ENCODE results near the gene PTPRN2. TPM values are rescaled to one million over a fixed set of nuclear protein-coding genes. Genes with fewer than 3 reads are reported as not detected.
"Not testable (repeated sequence)": the region's sequence is repeated elsewhere in the genome, so short reads cannot be mapped to it uniquely, and the experiment has no call there.

PTPRN2 gene
- total RNA-seq, 1 experiment from 2014 or later = 0.16 TPM

DNA sequence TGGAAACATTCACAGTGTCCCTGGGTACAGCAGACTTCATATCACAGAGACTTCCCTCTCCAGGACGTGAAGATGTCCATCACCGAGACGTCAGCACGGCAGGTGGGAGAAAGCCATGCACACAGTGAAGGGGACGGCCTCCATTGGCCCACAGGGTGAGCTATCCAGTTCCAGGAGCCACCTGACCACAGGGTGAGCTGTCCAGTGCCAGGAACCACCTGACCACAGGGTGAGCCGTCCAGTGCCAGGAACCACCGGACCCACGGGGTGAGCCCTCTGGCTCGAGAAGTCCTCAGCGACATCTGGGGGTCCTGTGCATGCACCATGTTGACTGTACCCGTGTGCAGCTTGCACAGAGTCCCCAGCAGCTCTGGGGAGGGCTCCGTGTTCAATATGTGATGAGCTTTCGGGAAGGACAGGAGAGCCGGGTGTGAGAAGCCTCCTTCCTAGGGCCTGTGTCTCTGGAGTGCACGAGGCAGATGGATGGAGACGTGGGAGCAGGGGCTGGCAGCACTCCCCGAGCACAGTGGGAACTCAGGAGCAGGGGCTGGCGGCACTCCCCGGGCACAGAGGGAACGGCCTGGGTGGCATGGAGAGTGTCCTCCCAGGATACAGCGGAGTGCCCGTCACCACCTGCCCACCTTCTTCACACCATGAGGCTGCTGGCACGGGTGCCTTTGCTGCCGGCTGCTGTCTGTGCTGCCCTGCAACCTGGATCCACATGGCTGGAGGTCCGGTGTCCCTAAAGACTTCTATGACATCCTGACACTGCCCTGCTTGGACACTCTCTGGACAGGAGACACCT is 634.6 kb downstream of the PTPRN2 start:
- in situ Hi-C loops (cut with HindIII; ENCODE audit: low pct_unique_long_range_greater_than_20kb, low sequenced_read_pairs) = no loop called here
- no peak for DNase-seq (ENCODE audit: low read depth, low spot score)

DNA sequence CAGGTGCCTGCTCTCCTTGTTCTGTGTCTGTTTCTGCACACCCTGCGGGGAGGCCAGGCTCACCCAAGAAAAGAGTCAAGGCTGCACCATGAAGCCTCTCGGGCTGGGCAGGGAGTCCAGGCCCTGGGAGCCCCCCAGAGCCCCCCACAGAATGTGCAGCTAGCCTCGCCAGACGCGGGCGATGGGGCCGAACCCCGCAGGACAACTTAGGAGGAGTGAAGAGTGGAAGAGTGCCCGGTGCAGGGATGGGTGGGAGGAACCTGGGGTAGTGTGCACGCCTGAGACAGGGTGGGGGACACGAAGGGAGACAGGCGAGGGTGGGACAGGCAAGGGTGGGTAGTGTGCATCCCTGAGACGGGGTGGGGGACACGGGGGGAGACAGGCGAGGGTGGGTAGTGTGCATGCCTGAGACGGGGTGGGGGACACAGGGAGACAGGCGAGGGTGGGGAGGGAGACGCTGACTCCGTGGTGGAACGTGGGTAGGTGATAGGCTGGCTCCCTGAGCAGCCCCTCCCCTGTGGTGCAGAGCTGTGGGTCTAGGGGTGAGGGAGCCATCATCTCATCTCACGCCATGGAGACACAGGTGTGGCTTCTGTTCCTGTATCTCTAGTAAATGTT is 635.5 kb downstream of the PTPRN2 start:
- DNase-seq (ENCODE audit: low read depth, low spot score) = no peak
- in situ Hi-C loops (cut with HindIII; ENCODE audit: low pct_unique_long_range_greater_than_20kb, low sequenced_read_pairs) = no loop called here

DNA sequence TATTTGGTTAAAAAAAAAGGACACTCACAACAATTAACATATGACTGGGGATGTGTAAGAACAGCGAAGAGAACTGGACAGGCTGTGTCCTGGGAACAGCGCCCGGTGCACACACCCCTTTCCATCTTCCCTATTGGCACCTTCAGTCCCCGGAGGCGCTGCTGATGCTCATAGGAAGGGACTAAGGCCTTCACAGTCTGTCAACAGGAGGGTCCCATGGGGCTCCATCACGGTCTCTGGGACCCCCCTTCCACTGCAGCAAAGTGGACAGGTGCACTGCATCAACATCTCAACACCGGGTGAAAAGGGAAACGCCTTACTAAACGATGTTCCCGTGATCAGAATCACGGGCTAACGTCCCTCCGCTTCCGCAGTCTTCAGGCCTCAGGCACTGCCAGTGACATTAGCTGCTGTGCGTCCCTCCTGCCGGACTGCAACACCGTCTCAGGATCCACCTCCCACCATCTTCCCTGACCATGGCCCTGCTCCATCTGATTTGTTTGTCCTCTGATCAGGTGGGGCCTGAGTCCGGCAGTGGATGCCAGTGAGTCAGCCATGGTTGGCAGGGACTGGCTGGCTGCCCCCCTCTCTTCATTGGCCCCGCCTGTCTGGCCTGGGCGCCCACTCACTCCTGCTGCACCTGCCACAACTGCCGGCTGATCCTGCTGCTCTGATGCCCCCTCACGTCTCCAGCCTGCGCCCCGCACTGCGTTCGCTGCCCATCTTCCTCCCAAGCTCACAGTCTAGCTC is 636.1 kb downstream of the PTPRN2 start:
- no peak for DNase-seq (ENCODE audit: low read depth, low spot score)
- in situ Hi-C loops (cut with HindIII; ENCODE audit: low pct_unique_long_range_greater_than_20kb, low sequenced_read_pairs) = no loop called here

DNA sequence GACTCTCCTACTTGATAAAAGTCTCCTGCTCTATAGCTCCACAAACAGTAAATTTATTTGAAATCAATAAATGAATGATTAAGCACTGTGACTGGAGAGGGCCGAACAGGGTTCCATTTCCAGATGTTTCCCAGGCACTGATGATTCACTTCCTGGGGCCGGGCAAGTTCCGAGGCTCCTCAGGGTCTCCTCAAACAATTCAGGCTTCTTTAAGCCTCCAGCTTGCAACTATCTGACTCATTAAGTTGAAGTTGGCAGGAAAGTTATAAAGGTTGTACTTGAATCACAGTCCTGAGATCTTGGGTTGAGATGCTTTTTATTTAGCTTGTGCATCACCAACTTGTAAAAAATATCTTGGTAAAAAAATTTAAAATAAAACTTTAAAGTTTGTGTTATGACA is 637.9 kb downstream of the PTPRN2 start:
- in situ Hi-C loops (cut with HindIII; ENCODE audit: low pct_unique_long_range_greater_than_20kb, low sequenced_read_pairs) = no loop called here
- DNase-seq (ENCODE audit: low read depth, low spot score) = no peak

DNA sequence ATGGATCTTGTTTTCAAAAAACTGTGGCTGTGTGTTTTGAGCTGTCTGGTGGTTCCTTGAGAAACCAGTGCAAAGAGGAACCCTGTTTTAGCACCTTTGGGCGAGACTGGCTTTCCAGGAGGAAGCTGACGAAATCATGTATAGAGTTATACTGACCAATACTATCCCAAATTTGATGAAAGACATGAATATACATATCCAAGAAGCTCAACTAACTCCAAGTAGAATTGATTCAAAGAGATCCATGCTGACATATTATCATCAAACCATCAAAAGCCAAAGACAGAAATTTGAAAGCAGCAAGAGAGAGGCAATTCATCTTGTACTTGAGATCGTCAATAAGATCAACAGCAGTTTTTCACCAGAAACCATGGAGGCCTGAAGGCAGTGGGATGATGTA is 640.1 kb downstream of the PTPRN2 start:
- in situ Hi-C loops (cut with HindIII; ENCODE audit: low pct_unique_long_range_greater_than_20kb, low sequenced_read_pairs) = no loop called here
- no peak for DNase-seq (ENCODE audit: low read depth, low spot score)

DNA sequence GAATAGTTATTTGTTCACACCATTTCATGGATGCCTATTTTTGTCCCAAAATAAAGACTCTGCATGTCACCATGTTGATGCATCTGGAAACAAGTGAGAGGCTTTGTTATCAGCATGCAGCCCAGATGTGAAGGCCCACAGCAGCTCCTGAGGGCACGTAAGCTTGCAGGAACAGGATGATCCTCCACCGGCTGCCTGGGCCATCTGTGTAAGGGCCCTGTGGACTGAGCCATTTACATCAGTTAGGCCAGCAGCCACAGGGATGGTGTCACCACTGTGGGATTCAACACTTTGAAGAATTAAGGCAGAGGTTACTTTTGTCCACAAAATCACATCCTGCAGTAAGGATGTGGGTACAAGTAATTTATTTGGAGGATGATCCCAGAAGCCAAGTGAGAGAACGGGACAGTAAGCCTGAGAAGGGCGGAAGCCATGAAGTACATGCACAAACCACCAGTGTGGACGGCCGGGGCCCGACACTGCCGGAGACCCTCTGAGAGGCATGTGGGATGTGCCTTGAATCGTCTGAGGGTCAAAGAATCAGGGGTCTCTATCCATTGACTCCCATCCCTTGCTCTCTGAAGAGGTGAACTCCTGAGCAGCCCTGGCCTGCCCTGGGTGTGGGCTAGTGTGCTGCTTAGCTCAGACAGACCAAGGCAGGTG is 641.1 kb downstream of the PTPRN2 start:
- no peak for DNase-seq (ENCODE audit: low read depth, low spot score)

DNA sequence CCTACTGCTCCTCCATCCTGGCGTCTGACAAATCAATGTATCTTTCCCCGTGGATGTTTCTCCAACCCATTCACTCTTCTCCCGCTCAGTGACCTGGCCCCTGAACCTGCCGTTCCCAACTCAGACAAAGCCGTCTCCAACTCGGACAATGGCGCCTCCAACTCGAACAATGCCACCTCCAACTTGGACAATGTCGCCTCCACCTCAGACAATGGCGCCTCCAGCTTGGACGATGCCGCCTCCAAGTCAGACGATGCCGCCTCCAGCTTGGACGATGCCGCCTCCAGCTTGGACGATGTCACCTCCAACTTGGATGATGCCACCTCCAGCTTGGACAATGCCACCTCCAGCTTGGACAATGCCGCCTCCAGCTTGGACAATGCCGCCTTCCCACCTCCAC is 642.2 kb downstream of the PTPRN2 start:
- in situ Hi-C loops (cut with HindIII; ENCODE audit: low pct_unique_long_range_greater_than_20kb, low sequenced_read_pairs) = no loop called here
- DNase-seq (ENCODE audit: low read depth, low spot score) = no peak

More for the DNA sequence above, 641.1 kb downstream of the PTPRN2 start:
- in situ Hi-C loops (cut with HindIII; ENCODE audit: low pct_unique_long_range_greater_than_20kb, low sequenced_read_pairs) = no loop called here

DNA sequence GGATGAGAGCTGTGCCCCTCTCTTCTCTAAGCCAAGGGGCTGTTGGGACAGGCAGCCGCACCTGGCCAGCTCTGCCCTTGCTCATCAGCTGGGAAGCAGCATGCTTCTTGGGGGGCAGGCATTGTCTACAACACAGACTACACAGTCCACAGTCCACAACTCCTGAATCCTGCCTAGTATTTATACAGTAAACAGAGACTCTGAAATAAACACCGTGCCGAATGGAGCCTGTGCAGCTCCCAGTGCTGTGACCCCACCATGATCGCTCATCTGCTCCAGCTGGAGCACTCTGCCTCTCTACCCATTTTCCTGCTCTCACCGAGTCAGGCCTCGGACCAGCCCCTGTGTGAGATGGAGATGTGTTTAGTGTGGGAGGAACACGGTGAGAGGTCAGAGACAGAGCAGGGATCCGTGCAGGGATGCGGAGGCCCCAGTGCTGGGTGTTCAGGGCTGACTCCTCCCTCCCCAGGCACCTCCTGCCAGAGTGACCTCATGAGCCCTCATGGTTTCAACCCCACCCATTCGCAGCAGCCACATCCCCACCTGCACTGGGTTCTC is 642.8 kb downstream of the PTPRN2 start:
- in situ Hi-C loops (cut with HindIII; ENCODE audit: low pct_unique_long_range_greater_than_20kb, low sequenced_read_pairs) = no loop called here
- DNase-seq (ENCODE audit: low read depth, low spot score) = no peak

DNA sequence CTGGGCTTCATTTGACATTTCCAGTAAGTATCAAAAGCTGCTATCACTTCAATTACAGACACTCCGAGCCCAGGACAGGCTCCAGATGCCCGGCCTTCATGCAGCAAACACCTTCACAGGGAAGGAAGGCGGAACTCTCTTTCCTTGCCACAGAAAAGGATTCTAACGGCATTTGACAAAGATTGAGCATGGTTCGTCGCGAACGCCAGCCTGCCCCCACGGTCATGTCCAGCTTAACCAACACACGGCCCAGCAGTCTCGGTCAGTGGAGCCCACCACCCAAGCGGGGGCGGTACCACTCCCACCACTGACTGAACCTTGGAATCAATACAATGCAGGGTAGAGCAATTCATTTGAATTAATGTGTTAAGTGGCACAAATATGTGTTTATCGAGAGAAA is 643.6 kb downstream of the PTPRN2 start:
- DNase-seq (ENCODE audit: low read depth, low spot score) = no peak
- in situ Hi-C loops (cut with HindIII; ENCODE audit: low pct_unique_long_range_greater_than_20kb, low sequenced_read_pairs) = no loop called here

DNA sequence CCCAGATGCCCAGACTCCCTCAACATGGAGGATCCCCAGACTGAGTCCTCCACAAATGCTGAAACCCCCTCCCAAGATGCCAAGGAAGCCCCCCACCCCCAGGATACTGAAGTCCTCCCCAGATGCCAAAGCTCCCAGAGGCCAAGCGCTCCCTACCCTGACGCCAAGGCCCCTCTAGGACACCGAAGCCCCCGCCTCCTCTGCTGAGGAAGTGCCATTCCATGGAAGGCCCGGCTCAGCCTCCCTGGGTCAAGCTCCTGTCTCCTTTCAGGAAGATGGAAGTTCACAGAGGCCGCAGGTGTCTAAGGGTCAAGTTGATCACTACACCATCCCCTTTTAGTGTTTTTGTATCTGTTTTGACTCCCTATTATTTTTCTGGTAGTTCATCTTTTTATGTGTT is 644.1 kb downstream of the PTPRN2 start:
- no peak for DNase-seq (ENCODE audit: low read depth, low spot score)
- in situ Hi-C loops (cut with HindIII; ENCODE audit: low pct_unique_long_range_greater_than_20kb, low sequenced_read_pairs) = no loop called here

DNA sequence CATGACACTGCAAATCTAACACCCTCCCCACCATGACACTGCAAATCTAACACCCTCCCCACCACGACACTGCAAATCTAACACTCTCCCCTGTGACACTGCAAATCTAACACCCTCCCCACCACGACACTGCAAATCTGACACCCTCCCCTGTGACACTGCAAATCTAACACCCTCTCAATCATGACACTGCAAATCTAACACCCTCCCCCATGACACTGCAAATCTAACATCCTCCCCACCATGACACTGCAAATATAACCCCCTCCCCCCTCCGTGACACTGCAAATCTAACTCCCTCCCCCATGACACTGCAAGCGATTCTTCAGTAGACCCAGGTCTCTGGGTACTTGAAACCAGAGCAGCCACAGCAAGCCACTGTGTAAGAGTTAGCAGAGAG is 646.4 kb downstream of the PTPRN2 start:
- no peak for DNase-seq (ENCODE audit: low read depth, low spot score)
- in situ Hi-C loops (cut with HindIII; ENCODE audit: low pct_unique_long_range_greater_than_20kb, low sequenced_read_pairs) = no loop called here

DNA sequence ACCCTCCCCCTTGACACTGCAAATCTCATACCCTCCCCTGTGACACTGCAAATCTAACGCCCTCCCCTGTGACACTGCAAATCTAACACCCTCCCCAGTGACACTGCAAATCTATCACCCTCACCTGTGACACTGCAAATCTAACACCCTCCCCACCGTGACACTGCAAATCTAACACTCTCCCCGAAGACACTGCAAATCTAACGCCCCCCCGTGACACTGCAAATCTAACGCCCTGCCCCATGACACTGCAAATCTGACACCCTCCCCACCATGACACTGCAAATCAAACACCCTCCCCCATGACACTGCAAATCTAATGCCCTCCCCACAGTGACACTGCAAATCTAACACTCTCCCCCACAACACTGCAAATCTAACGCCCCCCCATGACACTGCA is 647.1 kb downstream of the PTPRN2 start:
- in situ Hi-C loops (cut with HindIII; ENCODE audit: low pct_unique_long_range_greater_than_20kb, low sequenced_read_pairs) = no loop called here
- DNase-seq (ENCODE audit: low read depth, low spot score) = no peak

DNA sequence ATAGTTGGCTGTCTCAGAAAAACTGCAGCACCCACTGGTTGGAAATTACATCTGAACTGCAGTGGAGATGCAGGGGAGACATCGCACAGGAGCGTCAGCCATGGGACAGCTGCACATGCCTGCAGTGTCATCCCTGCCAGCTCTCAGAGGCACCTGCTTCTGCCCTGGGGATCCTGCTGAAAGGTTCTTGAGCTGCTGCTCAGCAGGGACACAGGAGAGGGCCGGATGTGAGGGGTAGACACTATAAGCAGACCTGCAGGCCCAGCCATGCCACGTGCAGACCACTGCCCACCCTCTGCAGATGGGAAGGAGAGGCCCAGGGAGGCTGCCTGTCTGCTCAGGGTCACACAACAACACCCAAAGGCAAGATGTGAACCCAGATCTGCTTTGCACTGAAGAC is 649.4 kb downstream of the PTPRN2 start:
- DNase-seq (ENCODE audit: low read depth, low spot score) = no peak
- in situ Hi-C loops (cut with HindIII; ENCODE audit: low pct_unique_long_range_greater_than_20kb, low sequenced_read_pairs) = no loop called here

DNA sequence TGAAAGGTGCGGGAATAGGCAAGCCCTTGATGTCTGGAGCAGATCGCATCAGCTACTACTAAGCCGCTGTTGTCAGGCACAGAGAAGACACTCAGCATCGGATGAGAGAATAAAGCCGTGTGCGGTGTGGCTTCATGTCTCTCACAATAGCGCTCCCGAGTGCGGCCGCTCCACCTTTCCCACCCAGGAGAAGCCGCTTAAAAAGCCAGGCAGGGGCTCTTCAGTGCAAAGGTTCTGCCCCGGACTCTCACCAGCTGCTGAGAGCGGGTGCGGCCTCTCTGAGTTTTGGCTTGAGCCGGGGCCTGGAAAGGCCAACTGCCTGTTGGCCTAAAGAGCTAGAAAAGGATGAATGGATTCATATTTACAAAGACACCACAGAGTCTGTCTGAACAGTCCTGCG is 650.2 kb downstream of the PTPRN2 start:
- in situ Hi-C loops (cut with HindIII; ENCODE audit: low pct_unique_long_range_greater_than_20kb, low sequenced_read_pairs) = no loop called here
- no peak for DNase-seq (ENCODE audit: low read depth, low spot score)

DNA sequence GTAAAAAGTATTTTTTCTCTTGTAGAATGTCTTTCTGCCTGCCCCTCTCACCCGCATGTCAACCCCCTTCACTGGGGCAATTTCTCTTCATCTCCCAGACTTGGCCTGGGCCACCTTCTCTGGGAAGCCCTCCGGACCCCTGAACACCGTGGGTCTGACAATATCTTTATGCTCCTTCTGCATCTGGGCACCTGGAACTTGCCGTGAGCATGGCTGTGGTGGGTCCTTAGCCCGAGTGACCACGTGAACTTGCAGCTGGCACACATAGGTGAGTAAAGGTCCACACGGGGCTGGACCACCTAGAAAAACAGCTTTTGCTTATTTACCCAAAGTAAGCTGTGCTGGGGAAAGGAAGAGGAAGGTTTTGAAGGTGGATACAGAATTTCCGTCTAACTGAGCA is 650.6 kb downstream of the PTPRN2 start:
- no peak for DNase-seq (ENCODE audit: low read depth, low spot score)
- in situ Hi-C loops (cut with HindIII; ENCODE audit: low pct_unique_long_range_greater_than_20kb, low sequenced_read_pairs) = no loop called here

DNA sequence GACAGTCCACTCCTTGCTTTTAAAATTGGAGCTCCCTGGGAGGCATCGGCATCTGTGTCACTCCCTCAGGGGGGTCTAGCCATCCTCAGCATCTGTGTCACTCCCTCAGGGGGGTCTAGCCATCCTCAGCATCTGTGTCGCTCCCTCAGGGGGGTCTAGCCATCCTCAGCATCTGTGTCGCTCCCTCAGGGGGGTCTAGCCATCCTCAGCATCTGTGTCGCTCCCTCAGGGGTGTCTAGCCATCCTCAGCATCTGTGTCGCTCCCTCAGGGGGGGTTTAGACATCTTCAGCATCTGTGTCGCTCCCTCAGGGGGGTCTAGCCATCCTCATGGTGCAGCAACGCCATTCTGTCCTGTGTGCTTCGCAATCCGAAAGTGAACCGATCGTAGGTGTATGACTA is 651.9 kb downstream of the PTPRN2 start:
- DNase-seq (ENCODE audit: low read depth, low spot score); in situ Hi-C loops (cut with HindIII; ENCODE audit: low pct_unique_long_range_greater_than_20kb, low sequenced_read_pairs): not testable (repeated sequence)

DNA sequence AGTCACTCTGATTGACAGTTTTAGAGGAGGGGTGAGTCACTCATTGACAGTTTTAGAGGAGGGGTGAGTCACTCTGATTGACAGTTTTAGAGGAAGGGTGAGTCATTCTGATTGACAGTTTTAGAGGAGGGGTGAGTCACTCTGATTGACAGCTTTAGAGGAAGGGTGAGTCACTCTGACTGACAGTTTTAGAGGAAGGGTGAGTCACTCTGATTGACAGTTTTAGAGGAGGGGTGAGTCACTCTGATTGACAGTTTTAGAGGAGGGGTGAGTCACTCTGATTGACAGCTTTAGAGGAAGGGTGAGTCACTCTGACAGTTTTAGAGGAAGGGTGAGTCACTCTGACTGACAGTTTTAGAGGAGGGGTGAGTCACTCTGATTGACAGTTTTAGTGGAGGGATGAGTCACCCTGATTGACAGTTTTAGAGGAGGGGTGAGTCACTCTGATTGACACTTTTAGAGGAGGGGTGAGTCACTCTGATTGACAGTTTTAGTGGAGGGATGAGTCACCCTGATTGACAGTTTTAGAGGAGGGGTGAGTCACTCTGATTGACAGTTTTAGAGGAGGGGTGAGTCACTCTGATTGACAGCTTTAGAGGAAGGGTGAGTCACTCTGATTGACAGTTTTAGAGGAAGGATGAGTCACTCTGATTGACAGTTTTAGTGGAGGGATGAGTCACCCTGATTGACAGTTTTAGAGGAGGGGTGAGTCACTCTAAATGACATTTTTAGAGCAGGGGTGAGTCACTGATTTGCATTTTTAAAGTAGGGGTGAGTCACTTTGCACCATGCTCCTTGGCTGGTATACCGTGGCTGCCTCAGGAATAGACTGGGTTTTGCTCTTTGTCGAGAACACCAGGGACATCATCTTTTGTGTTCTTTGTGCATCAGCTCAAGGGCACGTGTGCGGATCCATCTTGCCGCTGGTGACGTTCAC is 654.1 kb downstream of the PTPRN2 start:
- peak; percentile 7 for DNase-seq (ENCODE audit: low read depth, low spot score)
- in situ Hi-C loops (cut with HindIII; ENCODE audit: low pct_unique_long_range_greater_than_20kb, low sequenced_read_pairs) = not testable (repeated sequence)

Data from SK-MEL-5 (cell line).